H1 (cell line): ENCODE results near the gene BPI. TPM values are rescaled to one million over a fixed set of nuclear protein-coding genes. Genes with fewer than 3 reads are reported as not detected.

ENCODE experiments used
- CTCF ChIA-PET: fragments of 300-600 bp; sonication (Branson Sonifier 250); formaldehyde crosslinking; loops from one replicate; lab custom pipeline; 2021; ENCODE audit not compliant: partially characterized antibody; lab: Charles Lee
- POLR2A ChIA-PET: fragments of 300-600 bp; sonication (Branson Sonifier 250); formaldehyde crosslinking; loops from one replicate; lab custom pipeline; 2021; ENCODE audit warnings: inconsistent platforms; ENCODE audit not compliant: partially characterized antibody; lab: Charles Lee
- DNase-seq, 2 experiments: peaks; one replicate each; pipeline versions ENCODE4 v3.0.0 to v3.0.0-alpha.2; 2010 to 2022; ENCODE audit warnings: low spot score in 2 of 2, low read depth in 1 of 2, mixed read lengths in 1 of 2
- FAIRE-seq: peaks from 2 replicates; lab custom pipeline; 2011; peaks lifted over from hg19 to GRCh38; lab: Jason Lieb, UNC
- H2AFZ ChIP-seq: 2 replicates; pipeline ENCODE4 v1.8.1; 2012; ENCODE audit warnings: low read length, inconsistent platforms
- H2AK5ac ChIP-seq: 2 replicates; pipeline ENCODE4 v1.6.1; 2013; ENCODE audit warnings: low read depth, low read length
- H2BK120ac ChIP-seq: replicated peaks from 2 replicates; pipeline ENCODE3; 2013; ENCODE audit warnings: low read depth, low read length, inconsistent platforms
- H2BK12ac ChIP-seq: 2 replicates; pipeline ENCODE4 v1.6.1; 2013; ENCODE audit warnings: low read depth, low read length
- H2BK15ac ChIP-seq: 2 replicates; pipeline ENCODE4 v1.6.1; 2013; ENCODE audit warnings: low read length
- H2BK20ac ChIP-seq: 2 replicates; pipeline ENCODE4 v1.6.1; 2013; ENCODE audit warnings: low read length
- H2BK5ac ChIP-seq: 2 replicates; pipeline ENCODE4 v1.6.1; 2013; ENCODE audit warnings: low read depth, low read length
- H3K14ac ChIP-seq: 2 replicates; pipeline ENCODE4 v1.6.1; 2013; ENCODE audit warnings: inconsistent platforms; ENCODE audit not compliant: insufficient read length
- H3K18ac ChIP-seq: 2 replicates; pipeline ENCODE4 v1.6.1; 2013; ENCODE audit warnings: low read length; ENCODE audit errors: extremely low read depth
- H3K23ac ChIP-seq: 2 replicates; pipeline ENCODE4 v1.6.1; 2013; ENCODE audit warnings: inconsistent platforms; ENCODE audit not compliant: insufficient read length
- H3K23me2 ChIP-seq: 2 replicates; pipeline ENCODE4 v1.6.1; 2013; ENCODE audit warnings: low read depth, low read length
- H3K27ac ChIP-seq: 2 replicates; pipeline ENCODE4 v1.6.1; 2011; ENCODE audit warnings: low read depth, low read length, inconsistent platforms
- H3K27me3 ChIP-seq, 4 experiments: replicated peaks in 1 of 4; 1 replicate in 1 of 4; 2 replicates in 3 of 4; pipeline versions ENCODE4 v1.6.1 to v1.8.1; 2011 to 2013; ENCODE audit warnings: low read length in 3 of 4, mild to moderate bottlenecking in 3 of 4, inconsistent platforms in 2 of 4, mixed read lengths in 2 of 4, moderate library complexity in 1 of 4; ENCODE audit not compliant: control insufficient read depth in 3 of 4, insufficient read depth in 3 of 4; ENCODE audit errors: extremely low read depth in 1 of 4
- H3K36me3 ChIP-seq, 4 experiments: 2 replicates each; pipeline versions ENCODE4 v1.6.1 to v1.8.1; 2011 to 2013; ENCODE audit warnings: mild to moderate bottlenecking in 4 of 4, low read length in 3 of 4, moderate library complexity in 2 of 4, control low read depth in 1 of 4, inconsistent platforms in 1 of 4; ENCODE audit not compliant: insufficient read depth in 4 of 4, control insufficient read depth in 2 of 4
- H3K4ac ChIP-seq: replicated peaks from 2 replicates; pipeline ENCODE3; 2013; ENCODE audit warnings: low read length, low read depth, mixed read lengths, inconsistent platforms; ENCODE audit not compliant: insufficient read length
- H3K4me1 ChIP-seq, 4 experiments: replicated peaks in 1 of 4; 1 replicate in 1 of 4; 2 replicates in 3 of 4; pipeline versions ENCODE4 v1.6.1 to v1.8.1; 2011 to 2013; ENCODE audit warnings: low read length in 3 of 4, inconsistent platforms in 2 of 4, mixed read lengths in 1 of 4; ENCODE audit not compliant: insufficient read depth in 4 of 4, control insufficient read depth in 3 of 4
- H3K4me2 ChIP-seq, 2 experiments: 2 replicates each; pipeline versions ENCODE4 v1.6.1 to v1.8.1; 2011 to 2013; ENCODE audit warnings: low read depth in 2 of 2, low read length in 2 of 2, control low read depth in 1 of 2, inconsistent platforms in 1 of 2, mild to moderate bottlenecking in 1 of 2; ENCODE audit not compliant: insufficient read depth in 1 of 2
- H3K4me3 ChIP-seq, 4 experiments: fragments of 200-600, 300-600 bp in 1 of 4; sonication (generic), shearing (Covaris generic), sonication (Bioruptor Twin) in 1 of 4; 2 replicates each; pipeline versions ENCODE4 v1.5.1 to v1.8.1; 2011 to 2016; ENCODE audit warnings: low read length in 4 of 4, low read depth in 3 of 4, control low read depth in 2 of 4, inconsistent platforms in 2 of 4, mild to moderate bottlenecking in 2 of 4, mixed read lengths in 1 of 4, moderate library complexity in 1 of 4; ENCODE audit not compliant: insufficient read depth in 2 of 4; ENCODE audit errors: extremely low read depth in 1 of 4
- H3K56ac ChIP-seq: replicated peaks from 2 replicates; pipeline ENCODE3; 2013; ENCODE audit warnings: low read depth, mild to moderate bottlenecking, mixed read lengths, low read length, inconsistent platforms; ENCODE audit not compliant: insufficient read length
- H3K79me1 ChIP-seq: 2 replicates; pipeline ENCODE4 v1.6.1; 2013; ENCODE audit warnings: low read depth, low read length, control low read depth
- H3K79me2 ChIP-seq, 2 experiments: 2 replicates each; pipeline versions ENCODE4 v1.6.1 to v1.8.1; 2012 to 2013; ENCODE audit warnings: low read length in 2 of 2, mild to moderate bottlenecking in 2 of 2, inconsistent platforms in 1 of 2; ENCODE audit not compliant: insufficient read depth in 2 of 2, control insufficient read depth in 1 of 2
- H3K9ac ChIP-seq, 4 experiments: replicated peaks in 1 of 4; 1 replicate in 1 of 4; 2 replicates in 3 of 4; pipeline versions ENCODE4 v1.6.1 to v1.8.1; 2011 to 2013; ENCODE audit warnings: low read depth in 3 of 4, low read length in 3 of 4, control low read depth in 2 of 4, mild to moderate bottlenecking in 2 of 4, moderate library complexity in 2 of 4, inconsistent platforms in 1 of 4; ENCODE audit errors: extremely low read depth in 1 of 4
- H3K9me3 ChIP-seq, 2 experiments: 2 replicates each; pipeline versions ENCODE4 v1.6.1 to v1.8.1; 2012 to 2013; ENCODE audit warnings: mild to moderate bottlenecking in 2 of 2, moderate library complexity in 2 of 2, control low read depth in 1 of 2, inconsistent platforms in 1 of 2, low read depth in 1 of 2, low read length in 1 of 2, mixed read lengths in 1 of 2; ENCODE audit not compliant: insufficient read depth in 2 of 2
- H4K20me1 ChIP-seq, 2 experiments: replicated peaks in 1 of 2; 2 replicates each; pipeline versions ENCODE3 to v1.8.1; 2011 to 2013; ENCODE audit warnings: inconsistent platforms in 2 of 2, low read length in 2 of 2, mild to moderate bottlenecking in 1 of 2; ENCODE audit not compliant: insufficient read depth in 2 of 2, control insufficient read depth in 1 of 2
- H4K5ac ChIP-seq: 2 replicates; pipeline ENCODE4 v1.6.1; 2013; ENCODE audit warnings: low read length, low read depth, mixed read lengths, inconsistent platforms; ENCODE audit not compliant: insufficient read length
- H4K8ac ChIP-seq: 2 replicates; pipeline ENCODE4 v1.8.0; 2013; ENCODE audit warnings: mild to moderate bottlenecking, moderate library complexity, low read length, inconsistent platforms; ENCODE audit not compliant: insufficient read depth; ENCODE audit errors: extremely low read depth
- H4K91ac ChIP-seq: replicated peaks from 2 replicates; pipeline ENCODE3; 2013; ENCODE audit warnings: low read length, mixed read lengths, inconsistent platforms; ENCODE audit not compliant: insufficient read length
- ATF3 ChIP-seq: IDR thresholded peaks from 2 replicates; pipeline ENCODE4 v1.6.1; 2011; ENCODE audit warnings: low read depth, mild to moderate bottlenecking, low read length; ENCODE audit not compliant: insufficient read depth
- BRCA1 ChIP-seq: IDR thresholded peaks from 2 replicates; pipeline ENCODE4 v1.6.1; 2012; ENCODE audit warnings: low read depth, low read length, improper control_type of control experiment
- CHD2 ChIP-seq: IDR thresholded peaks from 2 replicates; pipeline ENCODE4 v1.6.1; 2012; ENCODE audit warnings: low read length, improper control_type of control experiment
- EZH2 ChIP-seq: fragments of 200-600 bp; sonication (generic); IDR thresholded peaks from 2 replicates; pipeline ENCODE4 v1.7.1; 2012; ENCODE audit warnings: low read depth, mild to moderate bottlenecking, moderate library complexity, low read length, inconsistent platforms; ENCODE audit not compliant: severe bottlenecking
- GABPA ChIP-seq: IDR thresholded peaks from 2 replicates; pipeline ENCODE4 v1.6.1; 2011; ENCODE audit warnings: mild to moderate bottlenecking, low read length, moderate library complexity, borderline replicate concordance; ENCODE audit not compliant: insufficient read depth
- POU5F1 ChIP-seq: IDR thresholded peaks from 2 replicates; pipeline ENCODE4 v1.6.1; 2011; ENCODE audit warnings: low read depth, mild to moderate bottlenecking, low read length, moderate library complexity
- RAD21 ChIP-seq, 2 experiments: IDR thresholded peaks in 1 of 2; conservative IDR thresholded peaks in 1 of 2; 2 replicates each; pipeline ENCODE4 v1.6.1; 2011; ENCODE audit warnings: low read depth in 2 of 2, low read length in 2 of 2, improper control_type of control experiment in 1 of 2, inconsistent platforms in 1 of 2, mild to moderate bottlenecking in 1 of 2, moderate library complexity in 1 of 2
- RNF2 ChIP-seq: fragments of 200-900, 300-1000 bp; sonication (generic); IDR thresholded peaks from 2 replicates; pipeline ENCODE4 v1.7.1; 2016; ENCODE audit warnings: borderline replicate concordance, low read depth, mild to moderate bottlenecking, antibody characterized with exemption, low read length; ENCODE audit not compliant: poor library complexity, severe bottlenecking; ENCODE audit errors: missing control alignments
- SIRT6 ChIP-seq: IDR thresholded peaks from one replicate; pipeline ENCODE4 v1.7.1; 2012; ENCODE audit warnings: low read length, inconsistent platforms
- TAF7 ChIP-seq: optimal IDR thresholded peaks from 2 replicates; pipeline ENCODE3; 2011; ENCODE audit warnings: low read depth, mild to moderate bottlenecking, inconsistent platforms, low read length, moderate library complexity, borderline replicate concordance
- USF2 ChIP-seq: IDR thresholded peaks from 2 replicates; pipeline ENCODE4 v1.6.1; 2011; ENCODE audit warnings: low read length, improper control_type of control experiment
- ZNF274 ChIP-seq: IDR thresholded peaks from 2 replicates; pipeline ENCODE4 v1.7.0; 2012; ENCODE audit warnings: low read length, borderline replicate concordance; ENCODE audit errors: extremely low read depth
- WGBS, 2 experiments: shearing (Covaris generic) in 1 of 2; methylation state at CpG; one replicate each; pipeline versions ENCODE4 v1.1.6 to v1.1.7; 2013 to 2015; ENCODE audit warnings: low lambda C conversion rate in 2 of 2, mixed read lengths in 2 of 2, inconsistent platforms in 1 of 2, low coverage in 1 of 2, missing lambda C conversion rate in 1 of 2; ENCODE audit not compliant: insufficient replicate concordance in 2 of 2, insufficient coverage in 1 of 2, insufficient read length in 1 of 2; ENCODE audit errors: extremely low coverage in 1 of 2, missing lambda C conversion rate in 1 of 2; 5-methylcytosine and 5-hydroxymethylcytosine counted together
- polyA plus RNA-seq, 7 experiments: library from polyadenylated mRNA; depleted of rRNA in 3 of 7; stranded (reverse) in 5 of 7; unstranded in 2 of 7; fragments of >200 nt in 5 of 7; fragments of 200-250 nt in 2 of 7; gene quantifications; 1 replicate in 5 of 7; 2 replicates in 1 of 7; 4 replicates in 1 of 7; pipeline versions ENCODE4 v1.2.1 to v1.2.3, GENCODE V29; 2011 to 2013; ENCODE audit warnings: missing spikeins in 2 of 7, mixed read lengths in 2 of 7
- total RNA-seq: library from RNA; stranded (reverse); fragmentation: NEBNext Ultra II Directional; extraction: Animal tissue kit (Norgen Biotek cat#: 25700); gene quantifications from 2 replicates; pipeline ENCODE4 v1.2.1, GENCODE V29; 2021

Gene BPI
- total and polyA plus RNA-seq, 2 of the 8 experiments (the other 6 are each of a cell fraction or from before 2014, with no cell fraction given), result not detected

- Histone ChIP-seq H3K79me2 (no peaks in the 10 kb centered on the region), H3K9ac (no peak overlapping the region), H3K9me3 (no peaks in the 10 kb centered on the region), H2BK120ac (no peak overlapping the region), H4K5ac (no peak overlapping the region), H2AFZ (no peak overlapping the region), H3K36me3 (no peaks in the 10 kb centered on the region), H4K20me1 (no peaks in the 10 kb centered on the region), H3K4ac (no peak overlapping the region), H3K18ac (no peak overlapping the region), H3K4me2 (peak overlapping the region; percentile 60 to 77), H3K27ac (no peak overlapping the region), H3K23me2 (peaks cover 4% of the 10 kb centered on the region; the same call in 1 of the 2 replicates), H3K4me1 (peaks cover 0 to 5% (median 2%) of the 10 kb centered on the region in 4 experiments; a peak in 4 of 7 replicates), H2BK20ac (no peak overlapping the region), H3K23ac (no peak overlapping the region), H2BK12ac (no peak overlapping the region), H4K91ac (no peak overlapping the region), H3K27me3 (peaks cover 3 to 18% (median 12%) of the 10 kb centered on the region in 4 experiments; a peak in 5 of 7 replicates), H2BK15ac (no peak overlapping the region), H3K14ac (no peak overlapping the region), H2BK5ac (no peak overlapping the region), H3K79me1 (no peaks in the 10 kb centered on the region), H3K56ac (no peak overlapping the region), H4K8ac (no peak overlapping the region), H2AK5ac (no peak overlapping the region), H3K4me3 (peak overlapping the region in 3 of 4 experiments; percentile 12 to 58 (median 45); a peak in 4 of 8 replicates)
- no peak for DNase-seq
- FAIRE-seq, result no peak
- 61% methylated on average over 8 of the region's 8 CpGs; no CpG with 5 or more reads in 1 of the 2 experiments for WGBS, 2 experiments
- CTCF ChIA-PET, result interaction anchor here (0.8 kb wide), 1 partner anchor 40 kb away, joined by 3 read pairs; no protein-coding TSS in a partner anchor
- POLR2A ChIA-PET, result no interaction called here
- TF ChIP-seq ATF3 (no peak), RAD21 (IDR thresholded peaks at IDR 0.05 in 1 of 2, conservative IDR thresholded peaks at IDR 0.05 in 1 of 2; ENCODE audit: low read depth in 2 of 2, low read length in 2 of 2) (no peak), SIRT6 (no peak), BRCA1 (no peak), ZNF274 (no peak), POU5F1 (no peak), TAF7 (no peak), USF2 (no peak), CHD2 (no peak), EZH2 (no peak), GABPA (no peak), RNF2 (no peak)
Observed at GRCh38 chr20:38261054-38261390, 42.9 kb upstream of the BPI start.
